HG03469 (cell line): ENCODE results near the gene DNM3.

Experiments
- ATAC-seq: cut with Tn5 transposase; IDR thresholded peaks from one replicate; pipeline ENCODE4 v1.9.1; 2021; ENCODE audit warnings: mild to moderate bottlenecking, moderate library complexity, moderate number of reproducible peaks; ENCODE audit not compliant: unreplicated experiment

The DNM3 gene

DNA sequence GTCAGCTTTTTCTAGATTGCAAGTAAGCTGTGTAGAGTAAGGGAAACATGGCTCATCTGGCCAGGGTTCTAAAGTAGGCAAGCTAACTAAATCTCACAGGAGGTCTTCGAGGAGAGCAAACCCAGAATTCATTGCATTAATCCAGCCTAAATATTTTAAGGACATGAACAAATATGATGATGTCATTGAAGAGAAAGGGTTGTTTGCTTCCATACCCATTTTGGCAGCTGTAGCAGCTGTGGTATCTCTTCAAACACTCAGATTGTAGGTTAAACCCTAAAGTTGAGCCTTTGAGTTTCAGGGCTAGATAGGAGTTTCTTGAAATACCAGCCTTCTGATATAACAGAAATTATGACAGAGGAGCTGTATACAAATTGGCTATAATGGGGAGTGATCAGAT is 378.7 kb downstream of the DNM3 start:
- no peak for ATAC-seq

DNA sequence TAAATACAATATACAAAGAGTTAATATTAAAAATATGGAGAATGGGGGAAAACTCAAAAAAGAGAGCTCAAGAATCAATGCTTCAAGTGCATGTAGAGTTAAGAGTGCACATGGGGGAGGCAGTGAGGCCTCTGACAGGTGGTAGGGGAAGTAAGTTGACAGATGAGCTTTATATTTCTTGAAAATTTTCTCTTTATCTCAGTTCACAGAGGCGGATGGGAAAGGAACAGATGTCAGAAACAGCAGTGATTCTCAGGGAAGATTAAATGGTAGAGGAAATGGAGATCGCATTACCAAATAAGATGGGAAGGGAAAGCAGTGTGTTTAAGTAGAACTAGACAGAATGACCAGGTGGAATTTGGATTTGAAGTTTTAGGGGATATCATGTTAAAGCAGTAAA is 379.1 kb downstream of the DNM3 start:
- ATAC-seq: no peak

DNA sequence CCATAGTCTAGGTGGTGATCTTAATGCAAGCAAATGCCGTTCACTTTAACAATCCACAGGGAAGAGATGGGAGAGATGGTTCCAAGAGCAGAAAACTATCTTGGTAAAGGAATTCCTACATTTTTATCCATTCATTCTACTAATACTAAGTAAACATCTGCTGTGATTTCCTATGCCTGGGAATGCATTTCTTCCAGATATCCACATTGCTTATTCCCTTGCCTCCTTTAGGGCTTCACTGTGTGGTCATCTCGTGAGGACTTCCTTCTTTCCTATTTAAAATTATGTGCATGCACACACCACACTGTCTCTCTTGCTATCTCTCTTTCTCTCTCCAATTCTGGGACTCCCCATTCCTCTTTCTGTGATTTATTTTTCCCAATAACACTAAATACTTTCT is 380.1 kb downstream of the DNM3 start:
- no peak for ATAC-seq

DNA sequence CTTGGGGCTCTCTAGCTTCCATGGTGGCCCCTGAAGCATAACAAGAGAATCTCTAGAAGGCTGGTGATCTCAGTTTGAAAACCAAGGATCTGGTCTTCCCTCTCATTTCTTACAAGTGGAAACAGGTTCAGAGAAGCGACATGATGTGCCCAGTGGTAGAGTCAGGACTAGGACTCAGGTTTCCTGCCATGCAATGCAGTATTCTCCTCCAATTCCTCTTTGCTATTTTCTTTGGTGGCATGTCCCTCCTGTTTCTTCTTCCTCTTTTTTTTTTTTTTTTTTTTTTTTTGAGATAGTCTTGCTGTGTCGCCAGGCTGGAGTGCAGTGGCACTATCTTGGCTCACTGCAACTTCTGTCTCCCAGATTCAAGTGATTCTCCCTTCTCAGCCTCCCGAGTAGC is 383.6 kb downstream of the DNM3 start:
- ATAC-seq: no peak

- ATAC-seq: no peak
These were observed 388.6 kb downstream of the DNM3 start for GRCh38 chr1:172229942-172230341.

DNA sequence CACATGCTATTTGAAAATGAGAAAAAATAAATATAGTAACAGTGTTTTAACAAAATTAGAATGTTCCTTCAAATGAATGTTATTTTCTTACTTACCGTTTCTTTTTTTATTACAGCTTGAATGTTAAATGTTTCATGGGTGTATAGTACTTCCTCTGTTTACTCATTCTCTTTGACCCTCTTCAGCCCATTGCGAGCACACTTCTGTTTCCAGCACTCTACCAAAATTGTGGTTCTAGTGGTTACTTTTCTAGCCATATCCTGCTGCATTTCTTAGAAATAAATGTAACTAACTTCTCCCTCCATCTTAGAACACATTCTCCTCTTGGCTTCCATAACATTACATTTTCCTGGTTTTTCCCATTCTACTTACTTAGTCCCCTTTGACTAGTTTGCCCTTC is 389.2 kb downstream of the DNM3 start:
- ATAC-seq: no peak

DNA sequence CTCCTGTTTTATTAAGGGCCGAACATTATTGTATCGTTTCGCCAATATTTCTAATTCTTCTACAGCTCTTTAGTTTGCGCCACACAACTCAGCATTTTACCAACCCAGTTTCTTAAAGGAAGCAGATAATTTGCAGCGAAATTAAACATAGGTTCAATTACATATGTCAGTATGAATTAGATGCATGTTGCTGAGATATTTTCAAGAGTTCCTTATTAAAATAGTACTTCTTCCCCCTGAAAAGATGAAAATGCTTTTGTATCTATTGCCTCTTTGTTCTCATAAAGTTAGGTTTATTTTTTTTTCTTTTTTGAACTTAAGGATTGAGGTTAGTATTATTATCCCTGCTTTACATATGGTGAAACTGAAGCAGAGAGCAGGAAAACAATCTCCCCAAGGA is 395.7 kb downstream of the DNM3 start:
- no peak for ATAC-seq

DNA sequence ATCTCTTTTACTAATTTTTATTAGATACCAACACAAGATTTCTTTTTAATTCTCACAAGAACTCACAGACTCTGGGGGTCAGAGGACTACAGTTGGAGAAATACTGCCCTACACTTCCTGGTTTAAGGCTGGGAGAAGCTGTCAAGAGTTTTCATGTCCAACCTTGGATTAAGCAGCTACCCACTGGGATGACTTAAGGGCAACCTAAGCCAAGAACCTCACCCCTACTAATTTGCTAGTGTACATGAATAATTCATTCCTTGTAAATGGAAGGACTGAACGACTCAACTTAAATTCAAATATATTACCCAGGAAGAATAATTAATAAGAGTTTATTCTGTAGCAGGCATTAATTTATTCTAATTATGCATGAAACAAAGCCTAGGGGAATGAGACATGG is 396.9 kb downstream of the DNM3 start:
- ATAC-seq: no peak

DNA sequence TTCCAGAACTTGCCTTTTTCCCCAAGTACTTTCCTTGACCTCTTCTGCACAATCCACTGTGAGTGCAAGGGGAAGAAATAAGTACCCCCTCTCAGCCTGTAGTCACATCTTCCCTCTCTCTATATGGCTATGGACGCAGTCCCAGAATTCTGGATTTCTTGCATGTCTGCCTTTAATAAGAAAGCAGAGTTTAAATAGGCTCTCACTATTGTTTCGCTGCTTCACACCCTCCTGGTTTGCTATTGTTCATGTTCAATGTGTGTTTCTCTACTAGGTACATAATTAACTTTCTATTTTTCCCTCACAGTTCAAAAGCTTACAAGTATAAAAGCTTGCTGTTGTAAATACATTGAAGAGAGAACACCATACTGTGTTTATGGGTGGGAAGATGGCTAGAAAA is 397.7 kb downstream of the DNM3 start:
- ATAC-seq: no peak

DNA sequence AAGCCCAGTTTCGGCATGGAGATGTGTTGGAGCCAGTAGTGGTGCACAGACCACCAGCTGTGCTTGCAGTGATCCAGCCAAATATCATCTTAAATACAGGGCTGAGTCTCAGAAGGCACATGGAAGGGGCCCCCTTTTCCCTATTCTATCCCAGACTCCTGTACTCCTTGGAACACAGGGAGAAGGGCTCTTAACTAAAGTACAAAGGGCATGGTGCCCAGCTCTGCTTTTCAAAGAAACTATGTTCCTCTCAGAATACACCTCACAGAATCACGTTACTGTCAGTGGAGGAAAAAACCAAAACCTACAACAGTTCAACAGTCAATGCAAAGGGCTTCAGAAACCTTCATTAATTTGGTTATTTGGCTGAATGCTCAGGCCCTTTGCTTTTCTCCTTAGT is 398.6 kb downstream of the DNM3 start:
- ATAC-seq: no peak

- ATAC-seq: no peak
These were observed 400.2 kb downstream of the DNM3 start for GRCh38 chr1:172241540-172241939.

- no peak for ATAC-seq
These were observed 403.6 kb downstream of the DNM3 start for GRCh38 chr1:172244865-172245264.

- ATAC-seq: no peak
These were observed 404.5 kb downstream of the DNM3 start for GRCh38 chr1:172245788-172246187.

- no peak for ATAC-seq
These were observed 405.5 kb downstream of the DNM3 start for GRCh38 chr1:172246521-172247390.

GRCh38 chr1:172251486-172251885 is 410.2 kb downstream of the DNM3 start:
- ATAC-seq: no peak

DNA sequence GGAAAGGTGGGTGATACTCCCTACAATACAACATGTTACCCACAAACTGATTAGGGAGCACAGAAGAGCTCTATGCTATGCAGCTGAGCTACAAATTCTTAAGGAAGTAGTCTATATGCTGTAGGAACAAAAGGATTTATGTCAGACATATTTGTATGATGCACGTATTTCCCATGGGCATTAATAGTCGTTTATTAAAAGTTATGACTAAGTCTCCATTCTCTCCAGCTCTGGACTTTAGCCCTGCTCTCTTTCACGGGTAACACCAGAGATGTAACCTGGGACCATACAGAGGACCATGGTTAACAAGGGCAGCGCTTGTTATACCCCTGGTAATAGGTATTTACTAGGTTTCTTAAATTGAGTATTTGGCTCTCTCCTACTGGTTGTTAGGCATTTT is 411.0 kb downstream of the DNM3 start:
- no peak for ATAC-seq

GRCh38 chr1:172252958-172253357 is 411.7 kb downstream of the DNM3 start:
- ATAC-seq: no peak

DNA sequence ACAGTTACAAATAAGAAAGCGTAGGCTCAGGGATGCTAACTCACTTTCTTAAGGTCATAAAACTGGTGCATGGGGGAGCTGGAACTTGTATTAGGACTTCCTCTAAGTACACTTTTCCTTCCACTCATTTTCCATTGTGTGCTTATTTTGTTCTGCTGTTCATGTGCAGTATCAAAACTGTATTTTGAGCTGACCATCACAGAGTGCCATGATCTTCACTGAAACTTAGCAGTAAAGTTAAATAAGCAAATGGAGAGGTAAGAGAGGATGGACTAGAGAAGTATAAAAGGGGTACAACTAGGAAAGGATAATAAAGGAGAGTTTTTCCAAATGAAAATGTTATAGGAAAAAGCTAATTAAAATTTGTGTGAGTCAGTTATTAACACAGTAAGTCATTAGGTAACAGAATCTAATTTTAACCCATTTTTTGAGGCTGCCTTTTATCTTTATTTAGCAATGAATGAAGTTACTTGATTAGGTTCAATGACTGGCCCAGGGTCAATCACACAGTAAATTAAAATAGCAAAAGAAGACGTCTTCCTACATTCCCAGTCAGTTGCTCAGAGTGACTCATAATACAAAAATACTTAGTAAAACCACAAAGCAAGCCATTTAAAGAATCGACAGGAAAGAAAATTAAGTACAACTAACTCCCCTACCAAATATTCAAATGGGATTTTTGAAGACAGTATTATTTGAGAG is 413.4 kb downstream of the DNM3 start:
- ATAC-seq: no peak

DNA sequence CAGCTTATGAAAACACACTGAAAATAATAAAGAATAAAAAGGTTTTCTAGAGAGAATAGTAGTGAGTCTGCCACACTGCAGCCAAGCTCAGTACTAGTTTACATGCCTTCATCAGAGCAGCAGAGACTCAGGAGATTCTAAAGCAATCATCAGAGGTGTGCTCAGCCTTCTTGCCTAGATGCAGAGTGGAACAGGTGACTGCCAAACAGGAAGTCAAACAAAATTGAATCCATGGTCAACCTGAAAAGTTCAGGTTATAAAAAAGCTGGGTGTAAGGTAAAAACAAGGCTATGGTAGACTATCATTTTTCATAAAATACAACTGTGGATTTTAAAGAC is 413.9 kb downstream of the DNM3 start:
- ATAC-seq: no peak

GRCh38 chr1:172265905-172266304 is 424.6 kb downstream of the DNM3 start:
- no peak for ATAC-seq

DNA sequence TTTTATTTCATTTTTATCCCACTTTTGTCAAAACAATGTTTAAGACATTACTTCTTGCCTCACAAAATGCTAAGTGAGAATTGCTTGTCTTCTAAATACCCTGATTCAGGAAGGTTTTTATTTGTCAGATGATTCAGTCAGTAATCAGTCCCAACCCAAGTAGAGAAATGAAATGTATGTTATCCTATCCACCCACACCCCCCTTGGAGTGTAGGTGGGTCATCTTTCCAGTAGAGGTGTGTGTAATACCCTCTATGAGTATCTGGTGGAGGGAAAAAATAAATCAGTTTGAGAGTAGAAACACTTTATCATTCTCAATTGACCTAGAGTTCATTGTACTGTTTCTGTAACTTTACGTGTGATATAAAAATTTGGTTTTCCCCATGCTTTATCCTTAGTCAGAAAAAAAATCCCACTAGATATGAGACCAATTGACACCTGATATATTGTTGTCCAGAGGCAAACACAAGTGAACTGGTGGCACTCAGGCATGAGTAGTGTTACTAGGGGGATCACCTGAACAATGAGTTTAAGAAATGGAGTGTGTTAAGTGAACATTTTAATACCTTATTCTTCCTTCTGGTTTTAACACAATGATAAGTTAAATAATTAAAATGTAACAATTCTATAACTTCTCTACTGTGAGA is 425.4 kb downstream of the DNM3 start:
- no peak for ATAC-seq

- no peak for ATAC-seq
These were observed 426.9 kb downstream of the DNM3 start for GRCh38 chr1:172268237-172268636.
